ENCODE results near the gene HOXA4. TPM values are rescaled to one million over a fixed set of nuclear protein-coding genes. Genes with fewer than 3 reads are reported as not detected.

The HOXA4 gene
- total and polyA plus RNA-seq, 10 donors, result 2.1 to 10.8 (median 4.3) TPM

DNA sequence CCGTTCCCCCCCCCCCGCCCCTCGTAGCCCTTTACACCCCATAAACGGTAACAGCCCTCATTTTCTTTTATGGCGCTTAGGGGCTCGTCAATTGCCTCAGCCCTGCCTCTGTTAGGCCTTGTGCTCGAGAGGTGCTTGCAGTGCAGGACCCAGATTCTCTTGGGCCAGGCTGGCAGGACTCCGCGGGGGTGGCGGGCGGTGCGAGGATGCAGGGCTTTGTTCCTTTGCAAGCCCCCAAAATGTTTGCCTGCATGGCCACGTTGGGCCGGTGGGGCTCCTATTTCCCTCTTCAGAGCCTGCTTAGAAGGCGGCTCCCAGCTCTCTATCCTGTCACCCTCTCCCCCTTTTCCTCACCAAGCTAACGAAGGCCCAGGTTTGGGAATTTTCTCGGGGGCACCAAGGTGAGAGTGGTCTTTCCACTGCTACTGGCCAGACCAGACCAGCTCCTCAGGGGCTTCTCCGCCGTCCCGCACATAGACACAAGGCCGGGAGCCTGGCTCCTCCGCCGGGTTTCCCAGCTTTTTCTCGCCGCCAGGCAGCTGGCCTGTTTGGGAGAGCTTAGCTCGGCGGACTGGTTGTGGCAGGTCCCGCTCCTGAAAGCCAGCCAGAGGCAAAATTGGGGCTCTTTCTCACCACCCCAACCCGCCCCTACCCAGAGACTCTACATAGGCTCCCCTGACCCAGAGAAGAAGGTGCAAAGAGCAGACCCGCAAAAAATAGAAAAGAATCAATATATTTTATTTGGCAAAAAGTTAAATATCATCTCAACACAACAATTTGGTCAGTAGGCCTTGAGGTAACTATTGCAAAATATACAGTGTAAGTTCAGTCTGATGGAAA is 31.4 kb upstream of the HOXA4 start:
- intact Hi-C loops (cut with DNase I; ENCODE audit: low total_unique reads), result loop anchor here (5.0 to 10.0 kb wide), 3 partner anchors 480 to 1297 kb away; no protein-coding TSS in a partner anchor
- WGBS, 5 donors, result 33 to 40% (median 39%) methylated on average over 19 to 30 of the region's 30 CpGs
- Histone ChIP-seq H3K27me3 (replicated peaks in 1 of 7) (peaks cover 18 to 100% (median 93%) of the 10 kb centered on the region in 7 donors), H3K9me3 (peaks cover 0 to 15% (median 0%) of the 10 kb centered on the region in 8 donors), H3K36me3 (no peaks in the 10 kb centered on the region), H3K4me3 (peak overlapping the region in 3 of 8 donors; percentile 54 to 87 (median 65)), H3K27ac (no peak overlapping the region), H3K4me1 (peaks cover 20 to 96% (median 63%) of the 10 kb centered on the region in 6 donors)
- peak; percentile 78 for DNase-seq
- TF ChIP-seq, protein P1, sequence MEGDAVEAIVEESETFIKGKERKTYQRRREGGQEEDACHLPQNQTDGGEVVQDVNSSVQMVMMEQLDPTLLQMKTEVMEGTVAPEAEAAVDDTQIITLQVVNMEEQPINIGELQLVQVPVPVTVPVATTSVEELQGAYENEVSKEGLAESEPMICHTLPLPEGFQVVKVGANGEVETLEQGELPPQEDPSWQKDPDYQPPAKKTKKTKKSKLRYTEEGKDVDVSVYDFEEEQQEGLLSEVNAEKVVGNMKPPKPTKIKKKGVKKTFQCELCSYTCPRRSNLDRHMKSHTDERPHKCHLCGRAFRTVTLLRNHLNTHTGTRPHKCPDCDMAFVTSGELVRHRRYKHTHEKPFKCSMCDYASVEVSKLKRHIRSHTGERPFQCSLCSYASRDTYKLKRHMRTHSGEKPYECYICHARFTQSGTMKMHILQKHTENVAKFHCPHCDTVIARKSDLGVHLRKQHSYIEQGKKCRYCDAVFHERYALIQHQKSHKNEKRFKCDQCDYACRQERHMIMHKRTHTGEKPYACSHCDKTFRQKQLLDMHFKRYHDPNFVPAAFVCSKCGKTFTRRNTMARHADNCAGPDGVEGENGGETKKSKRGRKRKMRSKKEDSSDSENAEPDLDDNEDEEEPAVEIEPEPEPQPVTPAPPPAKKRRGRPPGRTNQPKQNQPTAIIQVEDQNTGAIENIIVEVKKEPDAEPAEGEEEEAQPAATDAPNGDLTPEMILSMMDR (IDR thresholded peaks at IDR 0.05 in 8 of 11, conservative IDR thresholded peaks at IDR 0.05 in 3 of 11), result no peak
- TF ChIP-seq POLR2A (IDR thresholded peaks at IDR 0.05) (no peak), POLR2AphosphoS5 (IDR thresholded peaks at IDR 0.05) (no peak)

- 0 to 3% (median 2%) methylated on average over 13 to 27 of the region's 27 CpGs for WGBS, 5 donors
- Histone ChIP-seq H3K9me3 (peaks cover 0 to 14% (median 0%) of the 10 kb centered on the region in 8 donors), H3K27me3 (replicated peaks in 1 of 7) (peaks cover 14 to 100% (median 93%) of the 10 kb centered on the region in 7 donors), H3K4me1 (peaks cover 13 to 96% (median 63%) of the 10 kb centered on the region in 6 donors), H3K4me3 (peak overlapping the region; percentile 54 to 87 (median 61)), H3K27ac (peak overlapping the region in 4 of 8 donors; percentile 49 to 65 (median 52)), H3K36me3 (no peaks in the 10 kb centered on the region)
- DNase-seq, result peak; percentile 86
- TF ChIP-seq, protein P1 (IDR thresholded peaks at IDR 0.05 in 8 of 11, conservative IDR thresholded peaks at IDR 0.05 in 3 of 11), result peak in 6 of 11 experiments; percentile 1 to 73 (median 22)
- TF ChIP-seq POLR2A (IDR thresholded peaks at IDR 0.05), result no peak
- no peak for TF ChIP-seq POLR2AphosphoS5 (IDR thresholded peaks at IDR 0.05)
- intact Hi-C loops (cut with DNase I; ENCODE audit: low total_unique reads), result loop anchor here (5.0 to 10.0 kb wide), 3 partner anchors 479 to 1296 kb away; no protein-coding TSS in a partner anchor
Measured at GRCh38 chr7:27161214-27161720, 30.7 kb upstream of the HOXA4 start.

- intact Hi-C loops (cut with DNase I; ENCODE audit: low total_unique reads), result loop anchor here (5.0 to 10.0 kb wide), 3 partner anchors 478 to 1296 kb away; no protein-coding TSS in a partner anchor
- peak; percentile 96 for DNase-seq
- Histone ChIP-seq H3K4me3 (peak overlapping the region; percentile 54 to 87 (median 61)), H3K27me3 (replicated peaks in 1 of 7) (peaks cover 8 to 100% (median 93%) of the 10 kb centered on the region in 7 donors), H3K27ac (peak overlapping the region in 7 of 8 donors; percentile 5 to 65 (median 49)), H3K36me3 (no peaks in the 10 kb centered on the region), H3K4me1 (peaks cover 16 to 96% (median 63%) of the 10 kb centered on the region in 6 donors), H3K9me3 (peaks cover 0 to 12% (median 0%) of the 10 kb centered on the region in 8 donors)
- WGBS, 5 donors, result 1 to 4% (median 2%) methylated on average over 35 to 54 of the region's 54 CpGs
- peak in 2 of 3 donors; percentile 61 to 62 for TF ChIP-seq POLR2AphosphoS5 (IDR thresholded peaks at IDR 0.05)
- TF ChIP-seq, protein P1 (IDR thresholded peaks at IDR 0.05 in 8 of 11, conservative IDR thresholded peaks at IDR 0.05 in 3 of 11), result peak; percentile 95 to 100 (median 99)
- no peak for TF ChIP-seq POLR2A (IDR thresholded peaks at IDR 0.05)
Measured at GRCh38 chr7:27160546-27161213, 30.1 kb upstream of the HOXA4 start.

Measured in spleen (tissue), 11 donors.